SH-SY5Y (cell line): ENCODE results near the gene PCDHGC5.

Experiments
- GATA2 ChIP-seq: IDR thresholded peaks from 2 replicates; pipeline ENCODE4 v1.6.1; 2011; ENCODE audit warnings: mild to moderate bottlenecking, low read depth, low read length
- GATA3 ChIP-seq: IDR thresholded peaks from 2 replicates; pipeline ENCODE4 v1.6.1; 2011; ENCODE audit warnings: low read depth, mild to moderate bottlenecking, low read length, moderate library complexity

GRCh38 chr5:141512911-141513626, 24.2 kb downstream of the PCDHGC5 start:
- TF ChIP-seq GATA2 (no peak), GATA3 (no peak)
